ENCODE results near the gene MTSS2. TPM values are rescaled to one million over a fixed set of nuclear protein-coding genes. Genes with fewer than 3 reads are reported as not detected.

MTSS2 gene
- total RNA-seq, 2 donors from 2014 or later, result 0.82 to 1.8 TPM

Other genes starting within 250 kb of the MTSS2 start
- 10 to 100 TPM; 13.9 to 18.2 TPM for gene ST3GAL2, start 247.0 kb downstream of the MTSS2 start, total RNA-seq
- 10 to 100 TPM in 1 of 2 donors, 1 to 10 TPM in 1; 6.1 to 16.6 TPM for gene FCSK, start 231.5 kb downstream of the MTSS2 start, total RNA-seq
- 10 to 100 TPM; 37.5 to 41.2 TPM for gene COG4, start 162.5 kb downstream of the MTSS2 start, total RNA-seq
- gene SF3B3, start 162.2 kb downstream of the MTSS2 start, total RNA-seq, result 100 to 1,000 TPM; 308 to 543 TPM
- gene IL34, start 39.5 kb downstream of the MTSS2 start, total RNA-seq, result not detected
- gene VAC14, start 115.1 kb upstream of the MTSS2 start, total RNA-seq, result 10 to 100 TPM; 22.5 to 28.8 TPM